HL-60 (cell line): Measurements from ENCODE around the gene NUAK2.

Experiments
- DNase-seq, 2 experiments: peaks; one replicate each; pipeline ENCODE4 v3.0.0-alpha.2; 2010 to 2020; ENCODE audit warnings: low read depth in 1 of 2, low spot score in 1 of 2
- H3K27ac ChIP-seq: fragments of 250-450 bp; sonication (Bioruptor Pico); replicated peaks from 2 replicates; pipeline ENCODE4 v1.5.1; 2020; ENCODE audit warnings: mild to moderate bottlenecking, moderate library complexity
- H3K27me3 ChIP-seq: fragments of 250-450 bp; sonication (Bioruptor Pico); 2 replicates; pipeline ENCODE4 v1.5.1; 2021; ENCODE audit warnings: mild to moderate bottlenecking, moderate library complexity; ENCODE audit not compliant: insufficient read depth, poor library complexity, severe bottlenecking
- H3K4me3 ChIP-seq: replicated peaks from 2 replicates; pipeline ENCODE4 v1.5.1; 2011; ENCODE audit warnings: mild to moderate bottlenecking, control low read depth, low read length; ENCODE audit not compliant: insufficient read depth
- GABPA ChIP-seq: IDR thresholded peaks from 2 replicates; pipeline ENCODE4 v1.6.1; 2012; ENCODE audit warnings: low read depth
- POLR2AphosphoS5 ChIP-seq: IDR thresholded peaks from 2 replicates; pipeline ENCODE4 v1.6.1; 2012; ENCODE audit warnings: low read depth
- SPI1 ChIP-seq: IDR thresholded peaks from 2 replicates; pipeline ENCODE4 v1.6.1; 2012; ENCODE audit warnings: low read depth, mild to moderate bottlenecking, borderline replicate concordance
- TF ChIP-seq, protein P1 (sequence below): IDR thresholded peaks from one replicate; pipeline ENCODE4 v1.5.1; 2011; ENCODE audit warnings: low read length, control low read depth, inconsistent platforms; ENCODE audit not compliant: insufficient read depth
- TF ChIP-seq, protein P2 (sequence below): IDR thresholded peaks from 2 replicates; pipeline ENCODE4 v1.6.1; 2012; ENCODE audit warnings: low read depth; ENCODE audit not compliant: insufficient replicate concordance

Gene NUAK2

DNA sequence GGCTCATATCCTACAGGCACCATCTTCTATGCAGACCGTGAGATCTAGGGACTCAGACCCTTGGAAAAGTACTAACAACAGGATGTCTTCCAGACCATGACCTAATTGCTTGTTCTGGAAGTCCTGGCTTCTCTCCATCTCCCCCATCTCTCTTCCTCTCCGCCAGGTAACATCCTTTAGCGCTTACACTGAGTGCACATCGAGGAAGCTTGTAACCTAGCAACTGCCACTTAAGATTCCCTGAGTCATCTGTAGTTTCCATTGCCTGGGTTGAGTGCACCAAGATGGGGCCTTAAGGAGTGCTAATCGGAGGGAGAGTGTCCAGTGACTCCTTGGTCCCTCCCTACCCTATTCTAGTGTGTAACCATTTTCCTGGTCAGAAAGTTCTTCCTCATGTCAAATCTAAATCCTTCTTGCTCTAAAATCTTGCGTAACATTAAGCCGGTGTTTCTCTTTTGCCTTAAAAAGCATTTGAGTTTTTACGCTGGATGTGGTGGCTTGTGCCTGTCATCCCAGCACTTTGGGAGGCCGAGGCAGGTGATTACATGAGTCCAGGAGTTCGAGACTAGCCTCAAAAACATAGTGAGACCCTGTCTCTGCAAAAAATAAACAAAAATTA is 25.5 kb upstream of the NUAK2 start:
- Histone ChIP-seq H3K27me3 (peaks cover 41% of the 10 kb centered on the region), H3K27ac (no peak overlapping the region), H3K4me3 (no peak overlapping the region)
- no peak for DNase-seq
- no peak for TF ChIP-seq SPI1

DNA sequence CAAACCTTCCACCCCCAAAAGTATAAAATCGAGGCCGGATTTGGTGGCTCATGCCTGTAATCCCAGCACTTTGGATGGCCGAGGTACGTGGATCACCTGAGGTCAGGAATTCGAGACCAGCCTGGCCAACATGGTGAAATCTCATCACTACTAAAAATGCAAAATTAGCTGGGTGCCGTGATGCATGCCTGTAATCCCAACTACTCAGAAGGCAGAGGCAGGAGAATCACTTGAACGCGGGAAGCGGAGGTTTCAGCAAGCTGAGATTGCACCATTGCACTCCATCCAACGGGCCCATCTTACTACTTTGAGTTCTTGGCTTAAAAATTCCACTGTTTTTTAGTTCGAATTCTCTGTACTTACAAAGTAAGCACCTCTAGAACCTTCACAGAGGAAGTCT is 24.2 kb upstream of the NUAK2 start:
- TF ChIP-seq, protein P1, sequence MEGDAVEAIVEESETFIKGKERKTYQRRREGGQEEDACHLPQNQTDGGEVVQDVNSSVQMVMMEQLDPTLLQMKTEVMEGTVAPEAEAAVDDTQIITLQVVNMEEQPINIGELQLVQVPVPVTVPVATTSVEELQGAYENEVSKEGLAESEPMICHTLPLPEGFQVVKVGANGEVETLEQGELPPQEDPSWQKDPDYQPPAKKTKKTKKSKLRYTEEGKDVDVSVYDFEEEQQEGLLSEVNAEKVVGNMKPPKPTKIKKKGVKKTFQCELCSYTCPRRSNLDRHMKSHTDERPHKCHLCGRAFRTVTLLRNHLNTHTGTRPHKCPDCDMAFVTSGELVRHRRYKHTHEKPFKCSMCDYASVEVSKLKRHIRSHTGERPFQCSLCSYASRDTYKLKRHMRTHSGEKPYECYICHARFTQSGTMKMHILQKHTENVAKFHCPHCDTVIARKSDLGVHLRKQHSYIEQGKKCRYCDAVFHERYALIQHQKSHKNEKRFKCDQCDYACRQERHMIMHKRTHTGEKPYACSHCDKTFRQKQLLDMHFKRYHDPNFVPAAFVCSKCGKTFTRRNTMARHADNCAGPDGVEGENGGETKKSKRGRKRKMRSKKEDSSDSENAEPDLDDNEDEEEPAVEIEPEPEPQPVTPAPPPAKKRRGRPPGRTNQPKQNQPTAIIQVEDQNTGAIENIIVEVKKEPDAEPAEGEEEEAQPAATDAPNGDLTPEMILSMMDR: no peak
- no peak for TF ChIP-seq GABPA
- TF ChIP-seq SPI1: no peak
- TF ChIP-seq, protein P2, sequence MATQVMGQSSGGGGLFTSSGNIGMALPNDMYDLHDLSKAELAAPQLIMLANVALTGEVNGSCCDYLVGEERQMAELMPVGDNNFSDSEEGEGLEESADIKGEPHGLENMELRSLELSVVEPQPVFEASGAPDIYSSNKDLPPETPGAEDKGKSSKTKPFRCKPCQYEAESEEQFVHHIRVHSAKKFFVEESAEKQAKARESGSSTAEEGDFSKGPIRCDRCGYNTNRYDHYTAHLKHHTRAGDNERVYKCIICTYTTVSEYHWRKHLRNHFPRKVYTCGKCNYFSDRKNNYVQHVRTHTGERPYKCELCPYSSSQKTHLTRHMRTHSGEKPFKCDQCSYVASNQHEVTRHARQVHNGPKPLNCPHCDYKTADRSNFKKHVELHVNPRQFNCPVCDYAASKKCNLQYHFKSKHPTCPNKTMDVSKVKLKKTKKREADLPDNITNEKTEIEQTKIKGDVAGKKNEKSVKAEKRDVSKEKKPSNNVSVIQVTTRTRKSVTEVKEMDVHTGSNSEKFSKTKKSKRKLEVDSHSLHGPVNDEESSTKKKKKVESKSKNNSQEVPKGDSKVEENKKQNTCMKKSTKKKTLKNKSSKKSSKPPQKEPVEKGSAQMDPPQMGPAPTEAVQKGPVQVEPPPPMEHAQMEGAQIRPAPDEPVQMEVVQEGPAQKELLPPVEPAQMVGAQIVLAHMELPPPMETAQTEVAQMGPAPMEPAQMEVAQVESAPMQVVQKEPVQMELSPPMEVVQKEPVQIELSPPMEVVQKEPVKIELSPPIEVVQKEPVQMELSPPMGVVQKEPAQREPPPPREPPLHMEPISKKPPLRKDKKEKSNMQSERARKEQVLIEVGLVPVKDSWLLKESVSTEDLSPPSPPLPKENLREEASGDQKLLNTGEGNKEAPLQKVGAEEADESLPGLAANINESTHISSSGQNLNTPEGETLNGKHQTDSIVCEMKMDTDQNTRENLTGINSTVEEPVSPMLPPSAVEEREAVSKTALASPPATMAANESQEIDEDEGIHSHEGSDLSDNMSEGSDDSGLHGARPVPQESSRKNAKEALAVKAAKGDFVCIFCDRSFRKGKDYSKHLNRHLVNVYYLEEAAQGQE: no peak
- no peak for TF ChIP-seq POLR2AphosphoS5
- H3K27me3 ChIP-seq: peaks cover 45% of the 10 kb centered on the region
- H3K4me3 ChIP-seq: no peak overlapping the region
- H3K27ac ChIP-seq: no peak overlapping the region
- no peak for DNase-seq

DNA sequence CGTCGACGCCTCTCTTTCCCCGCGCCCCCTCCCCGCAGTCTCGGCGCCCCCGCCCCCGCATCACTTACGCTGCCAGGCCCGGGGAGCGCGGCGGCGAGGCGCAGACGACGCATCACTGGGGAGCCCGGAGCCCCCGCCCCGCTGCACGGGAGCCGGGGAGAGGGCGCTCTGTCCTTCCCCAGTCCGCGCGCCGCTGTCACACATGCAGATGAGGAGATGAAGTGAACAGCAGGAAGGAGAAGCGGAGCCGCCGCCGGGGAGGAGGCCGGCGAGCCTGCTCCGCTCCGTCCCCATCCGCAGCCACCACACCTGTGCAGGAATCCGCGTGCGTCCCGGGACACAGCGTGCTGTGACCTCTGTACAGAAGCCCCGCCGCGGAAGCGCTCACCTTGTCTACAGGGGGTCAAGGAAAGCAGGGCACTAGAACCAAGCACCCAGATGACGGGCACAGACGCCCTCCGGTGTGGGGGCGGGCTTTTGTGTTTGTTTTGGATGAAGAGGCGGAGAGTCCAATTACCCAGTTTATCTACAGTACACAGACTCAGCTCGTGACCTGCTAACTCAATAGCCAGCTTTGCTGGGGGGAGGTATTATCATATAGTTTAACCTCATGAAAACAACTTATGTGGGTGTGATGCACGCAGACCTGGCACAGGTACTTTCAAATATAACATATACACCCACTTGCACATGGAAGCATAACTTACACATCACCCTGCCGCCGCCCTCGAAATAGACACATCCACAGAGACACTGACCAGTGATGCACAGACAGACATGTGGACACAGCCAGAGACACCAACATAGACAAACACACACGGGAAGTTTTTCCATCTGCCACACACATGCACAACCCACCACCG is 22.8 kb upstream of the NUAK2 start:
- no peak for DNase-seq
- Histone ChIP-seq H3K4me3 (no peak overlapping the region), H3K27ac (no peak overlapping the region), H3K27me3 (peaks cover 39% of the 10 kb centered on the region)
- no peak for TF ChIP-seq GABPA
- TF ChIP-seq SPI1: no peak
- TF ChIP-seq, protein P1: no peak
- TF ChIP-seq, protein P2: no peak
- TF ChIP-seq POLR2AphosphoS5: no peak

DNA sequence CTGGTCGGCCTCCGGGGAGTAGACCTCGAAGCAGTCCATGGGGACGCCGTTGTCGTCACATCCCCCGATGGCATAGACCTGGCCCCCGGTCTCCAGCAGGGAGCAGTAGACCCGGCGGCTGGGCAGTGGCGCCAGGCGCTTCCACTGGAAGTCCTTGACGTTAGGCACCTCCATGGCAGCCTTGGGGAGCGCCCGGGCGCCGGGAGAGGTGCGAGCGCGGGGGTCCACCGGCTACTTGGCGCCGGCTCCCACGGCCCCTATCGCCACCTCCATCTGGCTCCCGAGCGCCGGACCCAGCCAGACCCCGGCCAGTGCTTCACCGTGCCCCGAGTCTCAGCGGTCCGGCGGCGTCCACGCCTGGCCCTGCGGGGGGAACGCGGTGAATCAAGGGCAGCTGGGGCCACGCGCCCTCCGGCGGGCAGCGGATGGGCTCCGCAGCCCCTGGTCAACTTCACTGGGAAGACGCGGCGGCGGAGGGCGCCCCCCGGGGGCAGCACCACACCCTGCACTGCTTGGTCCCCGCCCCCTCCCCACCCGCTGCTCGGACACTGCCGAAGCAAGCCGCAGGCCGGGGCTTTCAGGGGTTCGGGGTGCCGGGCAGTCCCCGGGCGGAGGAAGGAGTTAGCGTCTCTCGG is 22.0 kb upstream of the NUAK2 start:
- Histone ChIP-seq H3K27me3 (peaks cover 39% of the 10 kb centered on the region), H3K4me3 (no peak overlapping the region), H3K27ac (no peak overlapping the region)
- no peak for TF ChIP-seq GABPA
- no peak for TF ChIP-seq POLR2AphosphoS5
- TF ChIP-seq, protein P1: no peak
- TF ChIP-seq SPI1: no peak
- TF ChIP-seq, protein P2: no peak
- DNase-seq: no peak
